IMR-90 (cell line): ENCODE measurements around the gene PTPRN2.

Experiments used
- BHLHE40 ChIP-seq: fragments of 150-350 bp; IDR thresholded peaks from 2 replicates; pipeline ENCODE4 v1.6.1; 2016; ENCODE audit warnings: mild to moderate bottlenecking, low read depth, low read length
- CEBPB ChIP-seq: IDR thresholded peaks from 2 replicates; pipeline ENCODE4 v1.6.1; 2012; ENCODE audit warnings: low read depth, low read length, improper control_type of control experiment
- CHD1 ChIP-seq: IDR thresholded peaks from 2 replicates; pipeline ENCODE4 v1.6.1; 2012; ENCODE audit warnings: low read depth, low read length, improper control_type of control experiment
- CTCF ChIP-seq: conservative IDR thresholded peaks from 2 replicates; pipeline ENCODE4 v1.5.1; 2012; ENCODE audit warnings: mild to moderate bottlenecking, low read depth, low read length, improper control_type of control experiment
- ELK1 ChIP-seq: fragments of 150-350 bp; IDR thresholded peaks from 2 replicates; pipeline ENCODE4 v1.6.1; 2016; ENCODE audit warnings: low read depth, mild to moderate bottlenecking, low read length, moderate library complexity, borderline replicate concordance
- MAFK ChIP-seq: IDR thresholded peaks from 2 replicates; pipeline ENCODE4 v1.6.1; 2012; ENCODE audit warnings: low read depth, low read length, improper control_type of control experiment
- MAZ ChIP-seq: IDR thresholded peaks from 2 replicates; pipeline ENCODE4 v1.6.1; 2012; ENCODE audit warnings: low read depth, mild to moderate bottlenecking, low read length, improper control_type of control experiment, moderate library complexity, borderline replicate concordance
- MXI1 ChIP-seq: IDR thresholded peaks from 2 replicates; pipeline ENCODE4 v1.6.1; 2012; ENCODE audit warnings: low read depth, mild to moderate bottlenecking, low read length, moderate library complexity, borderline replicate concordance
- POLR2A ChIP-seq: IDR thresholded peaks from 2 replicates; pipeline ENCODE4 v1.6.1; 2012; ENCODE audit warnings: mild to moderate bottlenecking, low read depth, low read length
- RAD21 ChIP-seq: IDR thresholded peaks from 2 replicates; pipeline ENCODE4 v1.6.1; 2012; ENCODE audit warnings: low read length, improper control_type of control experiment
- RCOR1 ChIP-seq: IDR thresholded peaks from 2 replicates; pipeline ENCODE4 v1.6.1; 2012; ENCODE audit warnings: mild to moderate bottlenecking, low read length, improper control_type of control experiment; ENCODE audit not compliant: insufficient replicate concordance
- RFX5 ChIP-seq: IDR thresholded peaks from 2 replicates; pipeline ENCODE4 v1.8.0; 2012; ENCODE audit warnings: low read depth, mild to moderate bottlenecking, low read length, moderate library complexity
- SMC3 ChIP-seq: fragments of 150-350 bp; IDR thresholded peaks from 2 replicates; pipeline ENCODE4 v1.6.1; 2016; ENCODE audit warnings: low read depth, mild to moderate bottlenecking, antibody characterized with exemption, low read length, moderate library complexity
- USF2 ChIP-seq: fragments of 150-350 bp; IDR thresholded peaks from 2 replicates; pipeline ENCODE4 v1.6.1; 2017; ENCODE audit warnings: mild to moderate bottlenecking, antibody characterized with exemption, low read length, low read depth

DNA sequence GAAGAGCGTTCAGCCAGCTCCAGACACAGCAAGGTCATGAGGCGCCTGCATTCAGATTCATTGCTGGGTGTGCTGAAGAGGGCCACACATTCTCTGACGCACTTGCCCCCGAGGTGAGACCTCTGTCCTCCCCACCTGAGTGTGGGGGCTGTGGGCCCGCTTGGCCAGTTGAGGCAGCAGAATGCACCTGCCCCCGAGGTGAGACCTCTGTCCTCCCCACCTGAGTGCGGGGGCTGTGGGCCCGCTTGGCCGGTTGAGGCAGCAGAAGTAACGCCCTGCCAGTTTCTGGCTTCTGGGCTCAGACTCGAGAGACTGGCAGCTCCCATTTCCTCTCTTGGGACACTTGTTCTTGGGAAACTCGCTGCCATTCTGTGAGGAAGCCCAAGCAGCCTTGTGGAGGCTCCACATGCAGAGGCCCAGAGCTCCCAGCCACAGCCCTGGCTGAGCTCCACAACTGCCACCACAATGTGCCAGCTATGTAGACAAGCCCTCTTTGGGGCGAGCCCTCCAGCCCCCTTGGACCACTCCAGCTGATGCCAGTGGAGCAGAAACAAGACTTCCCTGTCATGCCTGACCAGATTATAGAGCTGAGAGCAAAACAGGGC, 816.8 kb downstream of the PTPRN2 start:
- TF ChIP-seq CTCF = no peak
- TF ChIP-seq BHLHE40 = no peak
- TF ChIP-seq POLR2A = no peak
- no peak for TF ChIP-seq ELK1
- no peak for TF ChIP-seq RAD21
- TF ChIP-seq MAZ = no peak
- no peak for TF ChIP-seq MAFK
- no peak for TF ChIP-seq SMC3
- no peak for TF ChIP-seq RFX5
- TF ChIP-seq MXI1 = no peak
- no peak for TF ChIP-seq USF2
- no peak for TF ChIP-seq RCOR1
- TF ChIP-seq CEBPB = no peak
- no peak for TF ChIP-seq CHD1
